ES-I3 (cell line): ENCODE measurements around the gene SV2B.

Experiments used
- H3K36me3 ChIP-seq: 2 replicates; pipeline ENCODE4 v1.6.1; 2013; ENCODE audit warnings: mild to moderate bottlenecking, low read length, control low read depth, moderate library complexity; ENCODE audit not compliant: insufficient read depth
- H3K4me1 ChIP-seq: 2 replicates; pipeline ENCODE4 v1.6.1; 2013; ENCODE audit warnings: mild to moderate bottlenecking, control low read depth, low read length; ENCODE audit not compliant: insufficient read depth
- H3K9ac ChIP-seq: 2 replicates; pipeline ENCODE4 v1.6.1; 2013; ENCODE audit warnings: low read depth, mild to moderate bottlenecking, low read length, moderate library complexity
- H3K9me3 ChIP-seq: 2 replicates; pipeline ENCODE4 v1.6.1; 2013; ENCODE audit warnings: mild to moderate bottlenecking, low read length, moderate library complexity; ENCODE audit not compliant: control insufficient read depth, insufficient read depth

The SV2B gene

GRCh38 chr15:91171334-91171733 is 71.3 kb downstream of the SV2B start:
- Histone ChIP-seq H3K36me3 (no peaks in the 10 kb centered on the region), H3K4me1 (no peaks in the 10 kb centered on the region), H3K9ac (no peak overlapping the region), H3K9me3 (no peaks in the 10 kb centered on the region)

- Histone ChIP-seq H3K9me3 (no peaks in the 10 kb centered on the region), H3K4me1 (no peaks in the 10 kb centered on the region), H3K9ac (no peak overlapping the region), H3K36me3 (no peaks in the 10 kb centered on the region)
Measured at GRCh38 chr15:91182101-91182500, 82.0 kb downstream of the SV2B start.

GRCh38 chr15:91183596-91183995 is 83.5 kb downstream of the SV2B start:
- Histone ChIP-seq H3K9ac (no peak overlapping the region), H3K36me3 (no peaks in the 10 kb centered on the region), H3K4me1 (no peaks in the 10 kb centered on the region), H3K9me3 (no peaks in the 10 kb centered on the region)

- Histone ChIP-seq H3K4me1 (no peaks in the 10 kb centered on the region), H3K9ac (no peak overlapping the region), H3K9me3 (no peaks in the 10 kb centered on the region), H3K36me3 (no peaks in the 10 kb centered on the region)
Measured at GRCh38 chr15:91184441-91184840, 84.4 kb downstream of the SV2B start.

- no peaks in the 10 kb centered on the region for H3K4me1 ChIP-seq
- no peak overlapping the region for H3K9ac ChIP-seq
- no peaks in the 10 kb centered on the region for H3K36me3 ChIP-seq
- no peaks in the 10 kb centered on the region for H3K9me3 ChIP-seq
Measured at GRCh38 chr15:91186904-91187656, 87.0 kb downstream of the SV2B start.

GRCh38 chr15:91192285-91192684 is 92.2 kb downstream of the SV2B start:
- Histone ChIP-seq H3K36me3 (no peaks in the 10 kb centered on the region), H3K9me3 (no peaks in the 10 kb centered on the region), H3K9ac (no peak overlapping the region), H3K4me1 (no peaks in the 10 kb centered on the region)

- H3K9ac ChIP-seq, result no peak overlapping the region
- no peaks in the 10 kb centered on the region for H3K4me1 ChIP-seq
Measured at GRCh38 chr15:91192690-91193377, 92.8 kb downstream of the SV2B start.

GRCh38 chr15:91193378-91193720 is 93.3 kb downstream of the SV2B start:
- Histone ChIP-seq H3K36me3 (no peaks in the 10 kb centered on the region), H3K9me3 (no peaks in the 10 kb centered on the region), H3K4me1 (no peaks in the 10 kb centered on the region), H3K9ac (no peak overlapping the region)

More at GRCh38 chr15:91192690-91193377, 92.8 kb downstream of the SV2B start:
- Histone ChIP-seq H3K9me3 (no peaks in the 10 kb centered on the region), H3K36me3 (no peaks in the 10 kb centered on the region)

GRCh38 chr15:91196127-91196526 is 96.1 kb downstream of the SV2B start:
- H3K9me3 ChIP-seq, result no peaks in the 10 kb centered on the region
- no peaks in the 10 kb centered on the region for H3K4me1 ChIP-seq
- H3K9ac ChIP-seq, result no peak overlapping the region
- H3K36me3 ChIP-seq, result no peaks in the 10 kb centered on the region

- Histone ChIP-seq H3K36me3 (no peaks in the 10 kb centered on the region), H3K9ac (no peak overlapping the region), H3K9me3 (no peaks in the 10 kb centered on the region), H3K4me1 (no peaks in the 10 kb centered on the region)
Measured at GRCh38 chr15:91196768-91197167, 96.7 kb downstream of the SV2B start.

- H3K36me3 ChIP-seq, result no peaks in the 10 kb centered on the region
Measured at GRCh38 chr15:91199511-91199910, 99.5 kb downstream of the SV2B start.

GRCh38 chr15:91200101-91200754 is 100.2 kb downstream of the SV2B start:
- no peaks in the 10 kb centered on the region for H3K36me3 ChIP-seq
- H3K9ac ChIP-seq, result no peak overlapping the region
- H3K9me3 ChIP-seq, result no peaks in the 10 kb centered on the region
- H3K4me1 ChIP-seq, result no peaks in the 10 kb centered on the region

More at GRCh38 chr15:91199511-91199910, 99.5 kb downstream of the SV2B start:
- Histone ChIP-seq H3K9me3 (no peaks in the 10 kb centered on the region), H3K9ac (no peak overlapping the region), H3K4me1 (no peaks in the 10 kb centered on the region)

- no peaks in the 10 kb centered on the region for H3K9me3 ChIP-seq
- no peaks in the 10 kb centered on the region for H3K4me1 ChIP-seq
- no peaks in the 10 kb centered on the region for H3K36me3 ChIP-seq
- no peak overlapping the region for H3K9ac ChIP-seq
Measured at GRCh38 chr15:91202510-91203102, 102.5 kb downstream of the SV2B start.

- Histone ChIP-seq H3K9me3 (no peaks in the 10 kb centered on the region), H3K9ac (no peak overlapping the region), H3K4me1 (no peaks in the 10 kb centered on the region), H3K36me3 (no peaks in the 10 kb centered on the region)
Measured at GRCh38 chr15:91203619-91204203, 103.7 kb downstream of the SV2B start.
